Activated naive CD8-positive, alpha-beta T cell treated with anti-CD3 and anti-CD28 coated beads, Interleukin-2, amount 10 ng/mL, durations not matched to agents 7 days and 5 days (primary cell): ENCODE data around the gene CHD5. TPM values are rescaled to one million over a fixed set of nuclear protein-coding genes. Genes with fewer than 3 reads are reported as not detected.

Source experiments
- ATAC-seq: fragments of 150-1000 bp; cut with Tn5 transposase; one replicate; pipeline ENCODE4 v1.10.0; 2021; ENCODE audit warnings: low read depth, moderate library complexity
- POLR2A ChIA-PET: fragments of 350-600 bp; sonication (Branson Sonifier 250); formaldehyde crosslinking; loops from one replicate; lab custom pipeline; 2021; ENCODE audit warnings: antibody characterized with exemption; lab: Charles Lee
- DNase-seq: peaks from one replicate; pipeline ENCODE4 v3.0.0; 2021
- H3K27ac Mint-ChIP-seq: one replicate; pipeline ENCODE4 v1.8.0; 2022; ENCODE audit warnings: mild to moderate bottlenecking, mixed read lengths
- H3K27me3 Mint-ChIP-seq: one replicate; pipeline ENCODE4 v1.8.0; 2022; ENCODE audit warnings: mild to moderate bottlenecking, moderate library complexity, mixed read lengths
- H3K36me3 Mint-ChIP-seq: one replicate; pipeline ENCODE4 v1.8.0; 2021; ENCODE audit warnings: mild to moderate bottlenecking, mixed read lengths
- H3K4me1 Mint-ChIP-seq: one replicate; pipeline ENCODE4 v1.8.0; 2021; ENCODE audit warnings: mixed read lengths
- H3K4me3 Mint-ChIP-seq: one replicate; pipeline ENCODE4 v1.8.0; 2022; ENCODE audit warnings: mild to moderate bottlenecking, moderate library complexity, mixed read lengths
- H3K9me3 Mint-ChIP-seq: one replicate; pipeline ENCODE4 v1.8.0; 2021; ENCODE audit warnings: mixed read lengths
- total RNA-seq, 2 experiments: library from RNA; stranded (reverse); gene quantifications; one replicate each; pipeline ENCODE4 v1.2.3, GENCODE V29; 2021

The CHD5 gene
- total RNA-seq, 2 experiments from 2014 or later, result 0.23 to 0.61 TPM

- peaks cover 8% of the 10 kb centered on the region for H3K4me1 Mint-ChIP-seq
- POLR2A ChIA-PET, result interaction anchor here (0.5 kb wide), 1 partner anchor 99 kb away, joined by 3 read pairs; no protein-coding TSS in a partner anchor
- peaks cover 20% of the 10 kb centered on the region for H3K36me3 Mint-ChIP-seq
- no peak overlapping the region for H3K27ac Mint-ChIP-seq
- ATAC-seq (no peak), DNase-seq (no peak)
- H3K4me3 Mint-ChIP-seq, result no peak overlapping the region
- H3K9me3 Mint-ChIP-seq, result no peaks in the 10 kb centered on the region
- H3K27me3 Mint-ChIP-seq, result no peaks in the 10 kb centered on the region
Observed at GRCh38 chr1:6056572-6056948, 123.6 kb downstream of the CHD5 start.

- no peak for ATAC-seq
- H3K4me1 Mint-ChIP-seq, result peaks cover 8% of the 10 kb centered on the region
- no peaks in the 10 kb centered on the region for H3K27me3 Mint-ChIP-seq
- POLR2A ChIA-PET, result no interaction called here
- no peak overlapping the region for H3K27ac Mint-ChIP-seq
- no peak for DNase-seq
- H3K9me3 Mint-ChIP-seq, result no peaks in the 10 kb centered on the region
- H3K4me3 Mint-ChIP-seq, result no peak overlapping the region
- H3K36me3 Mint-ChIP-seq, result peaks cover 18% of the 10 kb centered on the region
Observed at GRCh38 chr1:6054596-6054995, 125.5 kb downstream of the CHD5 start.

GRCh38 chr1:6053206-6053546 lies 126.9 kb downstream of the CHD5 start:
- peaks cover 21% of the 10 kb centered on the region for H3K36me3 Mint-ChIP-seq
- H3K4me3 Mint-ChIP-seq, result no peak overlapping the region

GRCh38 chr1:6052543-6053205 lies 127.4 kb downstream of the CHD5 start:
- POLR2A ChIA-PET, result no interaction called here
- H3K4me1 Mint-ChIP-seq, result peaks cover 6% of the 10 kb centered on the region
- no peak overlapping the region for H3K4me3 Mint-ChIP-seq
- H3K36me3 Mint-ChIP-seq, result peaks cover 21% of the 10 kb centered on the region
- no peak overlapping the region for H3K27ac Mint-ChIP-seq
- no peak for ATAC-seq
- DNase-seq, result peak; percentile 49
- no peaks in the 10 kb centered on the region for H3K9me3 Mint-ChIP-seq
- no peaks in the 10 kb centered on the region for H3K27me3 Mint-ChIP-seq

More at GRCh38 chr1:6053206-6053546, 126.9 kb downstream of the CHD5 start:
- POLR2A ChIA-PET, result no interaction called here
- peaks cover 8% of the 10 kb centered on the region for H3K4me1 Mint-ChIP-seq
- no peak overlapping the region for H3K27ac Mint-ChIP-seq
- no peaks in the 10 kb centered on the region for H3K9me3 Mint-ChIP-seq
- no peaks in the 10 kb centered on the region for H3K27me3 Mint-ChIP-seq
- ATAC-seq, result no peak
- no peak for DNase-seq

Other genes with a start within 250 kb of the CHD5 start
- gene NPHP4, start 187.9 kb downstream of the CHD5 start, total RNA-seq, result 10 to 100 TPM; 16.4 to 17.5 TPM
- gene KCNAB2, start 134.4 kb downstream of the CHD5 start, total RNA-seq, result 100 to 1,000 TPM; 290 to 307 TPM
- gene RPL22, start 19.3 kb upstream of the CHD5 start, total RNA-seq, result 100 to 1,000 TPM; 309 to 343 TPM
- 1 to 10 TPM; 3.8 to 4.0 TPM for gene RNF207, start 25.8 kb upstream of the CHD5 start, total RNA-seq
- gene ICMT, start 55.6 kb upstream of the CHD5 start, total RNA-seq, result 10 to 100 TPM; 40.3 to 40.4 TPM
- gene HES3, start 63.9 kb upstream of the CHD5 start, total RNA-seq, result not detected
- gene GPR153, start 80.8 kb upstream of the CHD5 start, total RNA-seq, result under 1 TPM; 0.58 to 0.74 TPM
- 10 to 100 TPM; 43.9 to 52.8 TPM for gene ACOT7, start 213.4 kb upstream of the CHD5 start, total RNA-seq
- under 1 TPM in 1 of 2 experiments, not detected in 1; 0.34 TPM for gene HES2, start 239.6 kb upstream of the CHD5 start, total RNA-seq
- 1 to 10 TPM; 1.7 to 2.6 TPM for gene ESPN, start 244.5 kb upstream of the CHD5 start, total RNA-seq